Measurements from ENCODE around the gene RIMS3.

GRCh38 chr1:40652979-40653378 is 12.5 kb downstream of the RIMS3 start:
- no peak for TF ChIP-seq CTCF (conservative IDR thresholded peaks at IDR 0.05; ENCODE audit: low read length)
- no peak for TF ChIP-seq EZH2phosphoT487 (IDR thresholded peaks at IDR 0.05; ENCODE audit: borderline replicate concordance)
